Measurements from ENCODE around the gene ZSCAN30.

The ZSCAN30 gene

GRCh38 chr18:35290094-35290735 lies at the start of gene ZSCAN30:
Gene ZSCAN30 (minus strand): TSS chr18:35290229. CDS start chr18:35264352, 25,877 bp downstream.
- TF ChIP-seq, protein P1, sequence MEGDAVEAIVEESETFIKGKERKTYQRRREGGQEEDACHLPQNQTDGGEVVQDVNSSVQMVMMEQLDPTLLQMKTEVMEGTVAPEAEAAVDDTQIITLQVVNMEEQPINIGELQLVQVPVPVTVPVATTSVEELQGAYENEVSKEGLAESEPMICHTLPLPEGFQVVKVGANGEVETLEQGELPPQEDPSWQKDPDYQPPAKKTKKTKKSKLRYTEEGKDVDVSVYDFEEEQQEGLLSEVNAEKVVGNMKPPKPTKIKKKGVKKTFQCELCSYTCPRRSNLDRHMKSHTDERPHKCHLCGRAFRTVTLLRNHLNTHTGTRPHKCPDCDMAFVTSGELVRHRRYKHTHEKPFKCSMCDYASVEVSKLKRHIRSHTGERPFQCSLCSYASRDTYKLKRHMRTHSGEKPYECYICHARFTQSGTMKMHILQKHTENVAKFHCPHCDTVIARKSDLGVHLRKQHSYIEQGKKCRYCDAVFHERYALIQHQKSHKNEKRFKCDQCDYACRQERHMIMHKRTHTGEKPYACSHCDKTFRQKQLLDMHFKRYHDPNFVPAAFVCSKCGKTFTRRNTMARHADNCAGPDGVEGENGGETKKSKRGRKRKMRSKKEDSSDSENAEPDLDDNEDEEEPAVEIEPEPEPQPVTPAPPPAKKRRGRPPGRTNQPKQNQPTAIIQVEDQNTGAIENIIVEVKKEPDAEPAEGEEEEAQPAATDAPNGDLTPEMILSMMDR (IDR thresholded peaks at IDR 0.05; ENCODE audit: extremely low read depth, missing control alignments): no peak
- DNase-seq (ENCODE audit: low spot score): peak; percentile 91

- DNase-seq (ENCODE audit: low spot score): no peak
- TF ChIP-seq, protein P1 (IDR thresholded peaks at IDR 0.05; ENCODE audit: extremely low read depth, missing control alignments): no peak
Observed at GRCh38 chr18:35337286-35337685, 47.3 kb upstream of the ZSCAN30 start.

DNA sequence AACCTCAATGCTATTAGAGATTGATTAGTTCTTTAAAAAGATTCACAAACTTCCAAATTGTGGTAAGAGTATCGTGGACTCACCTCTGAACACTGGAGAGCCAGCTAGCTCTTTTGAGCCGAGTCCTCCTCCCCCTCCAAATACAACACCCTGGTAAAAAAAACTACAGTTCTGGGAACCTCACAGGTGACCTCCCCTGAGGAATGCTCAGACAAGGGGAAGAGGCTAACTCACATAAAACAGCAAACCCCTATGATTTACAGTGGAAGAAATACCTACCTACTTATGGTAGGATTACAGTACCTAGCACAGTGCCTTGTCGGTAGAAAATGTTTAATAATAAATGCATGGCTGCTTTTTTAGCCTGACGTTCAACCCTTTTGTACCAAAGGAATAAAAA lies 45.8 kb upstream of the ZSCAN30 start:
- no peak for DNase-seq (ENCODE audit: low spot score)
- TF ChIP-seq, protein P1 (IDR thresholded peaks at IDR 0.05; ENCODE audit: extremely low read depth, missing control alignments): no peak

- DNase-seq (ENCODE audit: low spot score): no peak
- TF ChIP-seq, protein P1 (IDR thresholded peaks at IDR 0.05; ENCODE audit: extremely low read depth, missing control alignments): no peak
Observed at GRCh38 chr18:35334821-35335220, 44.8 kb upstream of the ZSCAN30 start.

GRCh38 chr18:35334212-35334611 lies 44.2 kb upstream of the ZSCAN30 start:
- TF ChIP-seq, protein P1 (IDR thresholded peaks at IDR 0.05; ENCODE audit: extremely low read depth, missing control alignments): no peak
- DNase-seq (ENCODE audit: low spot score): no peak

DNA sequence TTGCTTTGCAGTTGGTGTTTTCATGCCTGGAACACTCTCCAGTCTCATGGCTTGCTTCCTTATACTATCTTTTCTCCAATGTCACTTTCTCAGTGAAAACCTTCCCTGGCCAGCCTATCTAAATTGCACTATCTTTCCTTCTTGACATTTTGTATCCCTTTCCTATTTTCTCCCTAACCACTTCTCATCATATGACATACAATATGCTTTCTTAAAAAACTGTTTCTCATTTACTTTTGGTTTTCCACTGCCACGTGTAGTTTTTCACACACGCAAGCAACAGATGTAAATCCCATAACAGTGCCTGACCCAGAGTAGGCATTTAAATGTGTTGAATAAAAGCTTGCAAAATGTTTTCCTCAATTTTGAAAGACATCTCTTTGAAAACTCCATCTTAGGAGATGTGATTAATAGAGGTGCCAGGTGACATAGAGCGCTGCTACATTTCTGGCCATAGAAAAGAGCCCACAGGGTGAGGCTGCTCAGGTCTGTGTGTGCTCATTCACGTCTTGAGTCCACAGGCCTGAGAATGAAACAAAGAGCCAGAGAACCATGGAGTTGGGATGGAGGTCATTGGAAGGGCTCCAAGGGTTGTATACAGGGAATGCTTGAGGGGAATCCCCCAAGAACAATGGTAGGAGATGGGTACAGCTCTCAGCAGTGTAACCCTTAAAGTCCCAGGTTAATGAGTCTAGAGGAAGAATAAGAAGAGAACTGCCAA lies 41.5 kb upstream of the ZSCAN30 start:
- no peak for DNase-seq (ENCODE audit: low spot score)
- TF ChIP-seq, protein P1 (IDR thresholded peaks at IDR 0.05; ENCODE audit: extremely low read depth, missing control alignments): no peak

- TF ChIP-seq, protein P1 (IDR thresholded peaks at IDR 0.05; ENCODE audit: extremely low read depth, missing control alignments): no peak
Observed at GRCh38 chr18:35328868-35329267, 38.8 kb upstream of the ZSCAN30 start.

More at GRCh38 chr18:35328868-35329267, 38.8 kb upstream of the ZSCAN30 start:
- DNase-seq (ENCODE audit: low spot score): no peak
